Stimulated activated CD4-positive, alpha-beta T cell treated with anti-CD3 and anti-CD28 coated beads, Interleukin-2, amount 100 ng/mL, for 4 hours (primary cell): ENCODE results near the gene UPF2.
"Not testable (repeated sequence)": the region's sequence is repeated elsewhere in the genome, so short reads cannot be mapped to it uniquely, and the experiment has no call there.

Source experiments
- DNase-seq: peaks from one replicate; pipeline ENCODE4 v3.0.0-alpha.2; 2020; ENCODE audit warnings: low read depth

Gene UPF2

DNA sequence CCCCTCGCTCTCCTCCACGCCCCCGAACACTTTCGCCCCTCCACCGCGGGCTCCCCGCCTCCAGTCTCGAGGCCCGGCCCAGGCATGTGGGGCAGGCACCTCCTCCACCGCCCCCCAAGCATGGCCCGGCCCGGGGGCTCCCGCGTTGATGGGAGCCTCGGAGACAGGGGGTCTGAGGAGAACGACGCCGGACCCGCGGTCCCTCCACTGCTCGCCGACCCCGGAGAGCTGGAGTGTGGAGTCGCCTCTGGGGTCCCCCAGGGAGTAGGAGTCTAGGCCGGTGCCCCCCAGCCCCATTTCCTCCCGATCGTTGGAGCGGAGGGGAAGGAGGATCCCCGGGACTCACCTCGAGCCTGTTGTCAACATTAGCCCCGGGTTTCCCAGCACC lies 206 bp downstream of the UPF2 start:
- peak; percentile 56 for DNase-seq

DNA sequence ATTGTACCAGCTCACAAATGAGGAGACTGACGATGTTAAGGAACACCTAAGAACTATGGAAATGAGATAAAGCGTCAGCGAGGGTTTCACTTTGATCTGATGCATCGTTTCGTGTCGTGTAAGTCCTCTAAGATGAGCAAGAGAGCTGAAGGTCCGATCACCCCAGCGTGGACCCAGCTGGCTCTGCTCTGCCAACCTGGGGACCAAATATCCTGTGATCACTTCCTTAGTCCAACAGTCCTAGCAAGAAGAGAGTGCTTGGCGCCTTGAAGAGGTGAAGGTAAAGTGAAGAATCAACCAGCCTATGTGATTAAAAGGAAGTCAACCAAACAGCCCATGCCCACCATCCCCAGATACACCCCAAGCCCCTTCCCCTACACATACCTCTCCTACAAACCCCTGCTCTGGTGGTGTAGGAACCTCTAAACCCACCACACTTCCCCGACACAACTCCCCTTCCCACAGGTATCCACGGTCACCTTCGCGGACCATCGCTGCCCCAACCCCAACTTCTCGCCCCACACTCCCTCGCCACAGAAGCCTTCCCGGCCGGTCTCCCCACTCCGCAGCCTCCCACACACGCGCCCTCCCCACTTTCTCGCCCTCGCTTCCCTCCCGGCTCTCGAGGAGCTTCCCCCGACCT lies 722 bp downstream of the UPF2 start:
- peak; percentile 11 for DNase-seq

DNA sequence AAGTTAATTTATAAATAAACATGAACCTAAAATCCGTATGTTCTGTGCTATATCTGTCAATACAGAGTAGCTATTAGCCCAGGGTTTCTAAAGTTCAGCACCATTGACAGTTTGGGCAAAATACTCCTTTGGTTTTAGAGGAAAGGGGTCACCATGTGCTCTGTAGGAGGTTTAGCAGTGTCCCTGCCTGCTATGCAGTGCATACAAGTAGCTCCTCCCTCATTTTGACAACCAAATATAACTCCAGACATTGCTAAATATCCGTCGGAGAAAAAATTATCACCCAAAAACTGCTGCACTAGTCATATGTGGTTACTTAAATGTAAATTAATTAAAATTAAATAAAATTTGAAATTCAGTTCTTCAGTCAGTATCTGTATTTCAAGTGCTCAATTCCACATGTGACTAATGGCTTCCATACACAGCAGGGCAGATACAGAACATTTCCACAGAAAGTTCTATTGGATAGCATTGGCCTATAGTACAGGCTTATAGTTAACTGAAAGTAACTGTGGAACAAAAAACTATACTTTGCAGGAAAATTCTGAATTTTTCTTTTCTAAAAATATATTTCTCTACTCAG lies 6.4 kb downstream of the UPF2 start:
- DNase-seq = no peak

GRCh38 chr10:12031404-12031803 lies 11.2 kb downstream of the UPF2 start:
- no peak for DNase-seq

DNA sequence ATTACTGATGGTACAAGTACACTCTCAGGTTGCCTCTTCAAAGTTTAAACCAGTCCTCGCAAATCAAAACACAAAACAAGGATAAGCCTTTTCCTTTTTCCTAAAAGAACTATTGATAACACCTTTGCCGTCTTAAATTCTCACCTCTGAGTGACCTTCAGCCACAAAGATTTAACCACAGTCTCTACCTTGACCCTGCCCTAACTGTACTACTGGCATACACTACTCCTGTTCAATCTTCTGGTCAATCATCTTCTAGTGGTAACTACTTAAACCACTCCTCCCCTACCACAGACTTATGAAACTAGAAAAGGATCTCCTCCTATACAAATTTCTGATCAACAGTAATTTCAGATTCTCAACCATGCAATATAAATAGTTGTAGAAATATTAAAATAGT lies 15.1 kb downstream of the UPF2 start:
- DNase-seq = no peak

DNA sequence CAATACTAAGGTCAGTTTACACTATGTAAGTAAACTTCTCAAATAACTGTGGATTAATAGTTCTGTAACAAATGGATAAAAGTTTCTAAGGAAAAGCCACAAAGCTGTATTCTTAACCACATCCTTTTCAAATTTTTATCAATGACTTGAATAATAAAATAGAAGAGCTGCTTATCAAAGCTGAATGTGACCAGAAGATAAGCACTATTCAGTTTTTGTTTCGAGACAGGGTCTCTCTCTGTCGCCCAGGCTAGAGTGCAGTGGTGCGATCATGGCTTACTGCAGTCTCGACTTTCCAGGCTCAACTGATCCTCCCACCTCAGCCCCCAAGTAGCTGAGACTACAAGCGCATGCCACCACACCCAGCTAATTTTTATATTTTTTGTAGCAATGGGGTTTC lies 17.0 kb downstream of the UPF2 start:
- no peak for DNase-seq

DNA sequence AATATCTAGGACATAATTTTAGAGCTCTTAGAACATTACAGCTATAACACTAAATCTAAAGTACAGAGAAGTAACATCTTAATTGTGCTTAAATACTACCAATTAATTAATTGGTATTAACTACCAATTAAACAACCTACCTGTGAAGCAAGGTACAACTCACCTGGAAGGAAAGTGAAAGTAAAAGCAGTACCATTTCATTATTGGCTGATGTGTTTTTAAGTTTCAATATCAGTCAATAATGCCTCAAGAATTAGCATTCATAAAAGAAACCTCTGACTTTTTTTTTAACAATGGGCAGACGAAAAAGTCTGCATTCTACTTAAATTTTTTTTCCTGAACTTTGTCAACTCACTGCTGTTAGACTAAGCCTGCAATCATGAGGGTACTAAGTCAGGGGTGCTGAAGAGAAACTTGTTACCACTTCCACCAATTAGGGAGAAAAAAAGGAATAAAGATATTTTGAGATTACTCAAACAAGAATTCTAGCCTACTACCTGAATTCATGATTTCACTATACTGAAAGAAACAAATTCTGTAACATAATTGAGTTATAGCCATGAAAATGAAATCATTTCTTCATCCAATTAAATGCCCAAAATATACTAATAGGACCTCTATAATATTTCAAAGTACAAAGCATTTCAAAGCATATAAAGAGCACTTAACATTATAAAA lies 19.9 kb downstream of the UPF2 start:
- DNase-seq = no peak

- DNase-seq = no peak
Observed at GRCh38 chr10:12020574-12020973, 22.0 kb downstream of the UPF2 start.

DNA sequence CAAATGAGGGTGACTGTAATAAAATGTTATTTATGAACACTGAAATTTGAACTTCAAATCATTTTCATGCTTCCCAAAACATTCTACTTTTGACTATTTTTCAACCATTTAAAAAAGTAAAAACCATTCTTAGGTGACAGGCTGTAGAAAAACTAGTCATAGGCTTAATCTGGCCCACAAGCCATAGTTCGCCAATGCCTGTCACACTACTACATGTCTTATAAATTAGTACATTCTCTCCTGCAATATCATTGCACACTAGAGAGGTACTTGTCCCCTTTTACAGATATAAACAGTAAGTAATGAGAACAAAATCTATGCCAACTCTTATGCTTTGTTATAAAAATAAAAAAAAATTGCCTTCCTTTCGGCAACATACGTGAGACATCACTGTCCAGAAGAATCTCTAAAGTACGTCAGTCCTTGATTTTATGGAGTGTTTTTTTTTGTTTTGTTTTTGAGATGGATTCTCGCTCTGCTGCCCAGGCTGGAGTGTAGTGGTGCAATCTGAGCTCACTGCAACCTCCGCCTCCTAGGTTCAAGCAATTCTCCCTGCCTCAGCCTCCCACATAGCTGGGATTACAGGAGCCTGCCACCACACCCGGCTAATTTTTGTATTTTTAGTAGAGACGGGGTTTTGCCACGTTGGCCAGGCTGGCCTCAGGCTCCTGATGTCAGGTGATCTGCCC lies 23.2 kb downstream of the UPF2 start:
- no peak for DNase-seq

DNA sequence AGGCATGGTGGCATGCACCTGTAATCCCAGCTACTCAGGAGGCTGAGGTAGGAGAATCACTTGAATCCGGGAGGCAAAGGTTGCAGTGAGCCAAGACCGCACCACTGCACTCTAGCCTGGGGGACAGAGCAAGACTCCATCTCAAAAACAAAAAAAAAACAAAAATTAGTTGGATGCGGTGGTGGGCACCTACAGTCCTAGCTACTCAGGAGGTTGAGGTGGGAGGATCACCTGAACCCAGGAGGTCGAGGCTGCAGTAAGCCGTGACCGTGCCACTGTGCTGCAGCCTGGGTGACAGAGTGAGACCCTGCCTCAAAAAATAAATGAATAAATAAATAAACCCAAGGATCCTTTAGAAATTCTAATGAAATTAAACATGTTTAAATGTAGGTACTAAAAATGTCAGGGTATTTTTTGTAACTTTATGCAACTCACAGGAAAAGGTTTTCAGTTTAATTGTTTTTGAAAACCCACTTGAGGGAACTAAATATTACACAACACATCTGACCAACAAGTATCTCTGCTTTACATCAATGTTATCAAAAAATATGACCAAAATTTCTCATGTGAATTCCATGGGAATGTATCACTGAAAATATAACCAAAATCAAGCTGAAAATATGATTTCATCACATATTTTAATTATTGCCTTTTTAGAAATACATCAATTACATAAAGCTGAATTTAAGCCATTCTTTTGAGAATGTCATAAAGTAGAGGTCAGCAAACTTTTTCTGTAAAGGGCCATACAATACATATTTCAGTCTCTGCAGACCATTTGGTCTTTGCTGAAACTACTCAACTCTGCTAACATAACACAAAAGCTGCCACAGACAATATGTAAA lies 23.9 kb downstream of the UPF2 start:
- no peak for DNase-seq

DNA sequence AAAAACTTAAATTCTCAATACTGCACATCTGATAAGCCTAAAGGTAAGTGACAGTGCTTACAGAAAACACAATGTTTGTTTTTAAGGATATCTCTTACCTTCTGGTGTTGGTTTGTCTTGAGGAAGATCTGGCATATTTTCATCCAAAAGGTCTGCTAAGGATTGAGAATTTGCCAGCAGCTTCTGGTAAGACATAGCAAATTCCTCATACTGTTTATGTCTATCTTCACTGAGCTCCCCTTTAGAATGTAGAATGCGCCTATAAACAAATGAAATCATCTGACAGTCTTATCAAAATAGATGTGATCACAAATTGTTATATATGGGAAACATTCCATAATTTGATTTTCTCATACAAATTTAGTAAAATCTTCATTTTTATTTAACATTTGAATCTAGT lies 28.7 kb downstream of the UPF2 start:
- no peak for DNase-seq

- not testable (repeated sequence) for DNase-seq
Observed at GRCh38 chr10:12013391-12013790, 29.2 kb downstream of the UPF2 start.

DNA sequence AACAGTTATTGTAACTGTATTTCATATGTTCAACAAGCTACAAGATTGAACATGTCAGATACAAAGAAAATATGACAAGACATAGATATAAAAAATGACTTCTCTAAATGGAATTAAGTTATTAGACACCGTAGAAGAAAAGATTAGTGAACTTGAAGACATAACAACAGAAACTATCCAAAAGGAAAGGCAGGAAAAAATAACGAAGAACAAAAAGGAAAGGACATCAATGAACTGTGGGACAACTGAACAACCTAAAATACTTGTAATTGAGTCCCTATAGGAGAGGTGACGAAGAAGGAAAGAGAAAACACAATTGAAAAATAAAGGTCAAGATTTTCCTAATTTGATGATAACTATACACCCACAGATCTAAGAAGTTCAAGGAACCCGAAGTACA lies 32.3 kb downstream of the UPF2 start:
- no peak for DNase-seq

DNA sequence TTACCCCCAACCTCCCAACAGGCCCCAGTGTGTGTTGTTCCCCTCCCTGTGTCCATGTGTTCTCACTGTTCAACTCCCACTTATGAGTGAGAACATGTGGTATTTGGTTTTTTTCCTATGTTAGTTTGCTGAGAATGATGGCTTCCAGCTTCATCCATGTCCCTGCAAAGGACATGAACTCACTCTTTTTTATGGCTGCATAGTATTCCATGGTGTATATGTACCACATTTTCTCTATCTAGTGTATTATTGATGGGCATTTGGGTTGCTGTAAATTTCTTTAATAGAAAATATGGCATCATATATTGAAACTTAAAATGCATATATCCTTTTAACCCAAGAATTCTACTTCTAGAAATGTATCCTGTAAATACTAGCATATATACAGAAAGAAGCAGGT lies 33.8 kb downstream of the UPF2 start:
- DNase-seq = not testable (repeated sequence)

DNA sequence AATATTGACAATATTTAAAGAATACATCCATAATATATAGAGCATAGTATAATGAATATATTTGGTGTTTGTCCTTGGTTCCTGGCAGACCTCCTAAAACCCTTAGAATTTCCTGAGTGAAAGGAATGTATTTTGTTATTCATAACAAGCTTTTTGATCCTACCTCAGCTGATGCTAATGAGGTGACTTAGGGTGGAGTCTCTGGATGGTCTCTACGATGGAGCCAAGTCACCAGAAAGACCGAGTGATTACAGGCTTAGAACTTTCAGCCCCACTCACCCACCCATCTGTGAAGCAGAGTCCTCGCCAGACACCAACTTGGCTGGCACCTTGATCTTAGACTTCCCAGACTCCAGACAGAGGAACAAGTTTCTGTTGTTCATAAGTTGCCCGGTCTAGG lies 35.9 kb downstream of the UPF2 start:
- DNase-seq = no peak

GRCh38 chr10:11993834-11994468 lies 48.7 kb downstream of the UPF2 start:
- no peak for DNase-seq

- no peak for DNase-seq
Observed at GRCh38 chr10:11988924-11989323, 53.7 kb downstream of the UPF2 start.

DNA sequence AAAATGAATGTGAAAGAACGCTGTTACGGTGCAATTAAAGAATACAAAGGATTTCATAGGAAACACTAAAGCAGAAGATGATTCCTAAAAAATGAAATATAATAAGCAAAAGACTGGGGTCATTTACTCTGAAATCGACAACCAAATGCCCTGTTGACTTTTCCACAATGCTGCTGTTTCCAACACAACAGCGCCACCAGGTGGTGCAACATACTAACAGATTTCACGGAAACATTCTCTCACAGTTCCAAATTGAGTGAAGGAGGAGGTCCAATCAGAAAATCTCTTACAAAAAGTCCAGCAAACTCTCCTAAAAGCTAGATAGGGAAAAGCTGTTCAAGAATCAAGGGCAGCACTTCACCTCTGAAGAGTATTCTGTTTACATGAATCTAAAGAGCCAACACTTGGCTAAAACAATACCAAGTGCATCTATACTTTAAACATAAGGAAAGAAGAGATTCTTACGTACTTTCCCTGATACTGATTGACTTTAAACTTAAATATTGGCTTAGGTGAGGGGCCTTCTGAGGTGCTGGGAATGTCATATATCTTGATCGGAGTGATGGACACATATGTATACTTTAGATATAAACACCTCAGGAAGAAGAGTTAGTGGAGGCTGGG lies 55.9 kb downstream of the UPF2 start:
- peak; percentile 55 for DNase-seq

GRCh38 chr10:11982253-11982652 lies 60.4 kb downstream of the UPF2 start:
- no peak for DNase-seq

- DNase-seq = no peak
Observed at GRCh38 chr10:11975795-11976194, 66.8 kb downstream of the UPF2 start.

GRCh38 chr10:11972523-11972922 lies 70.1 kb downstream of the UPF2 start:
- not testable (repeated sequence) for DNase-seq
